Measurements from ENCODE around the gene MAB21L1.

GRCh38 chr13:35498231-35498630 is 21.7 kb upstream of the MAB21L1 start:
- TF ChIP-seq POLR2A (IDR thresholded peaks at IDR 0.05) (no peak), EP300 (IDR thresholded peaks at IDR 0.05) (no peak), POLR2AphosphoS5 (IDR thresholded peaks at IDR 0.05) (no peak)
- TF ChIP-seq, protein P1, sequence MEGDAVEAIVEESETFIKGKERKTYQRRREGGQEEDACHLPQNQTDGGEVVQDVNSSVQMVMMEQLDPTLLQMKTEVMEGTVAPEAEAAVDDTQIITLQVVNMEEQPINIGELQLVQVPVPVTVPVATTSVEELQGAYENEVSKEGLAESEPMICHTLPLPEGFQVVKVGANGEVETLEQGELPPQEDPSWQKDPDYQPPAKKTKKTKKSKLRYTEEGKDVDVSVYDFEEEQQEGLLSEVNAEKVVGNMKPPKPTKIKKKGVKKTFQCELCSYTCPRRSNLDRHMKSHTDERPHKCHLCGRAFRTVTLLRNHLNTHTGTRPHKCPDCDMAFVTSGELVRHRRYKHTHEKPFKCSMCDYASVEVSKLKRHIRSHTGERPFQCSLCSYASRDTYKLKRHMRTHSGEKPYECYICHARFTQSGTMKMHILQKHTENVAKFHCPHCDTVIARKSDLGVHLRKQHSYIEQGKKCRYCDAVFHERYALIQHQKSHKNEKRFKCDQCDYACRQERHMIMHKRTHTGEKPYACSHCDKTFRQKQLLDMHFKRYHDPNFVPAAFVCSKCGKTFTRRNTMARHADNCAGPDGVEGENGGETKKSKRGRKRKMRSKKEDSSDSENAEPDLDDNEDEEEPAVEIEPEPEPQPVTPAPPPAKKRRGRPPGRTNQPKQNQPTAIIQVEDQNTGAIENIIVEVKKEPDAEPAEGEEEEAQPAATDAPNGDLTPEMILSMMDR (IDR thresholded peaks at IDR 0.05), result no peak
